GM12878 (cell line): Measurements from ENCODE around the gene MAB21L3. TPM values are rescaled to one million over a fixed set of nuclear protein-coding genes. Genes with fewer than 3 reads are reported as not detected.

ENCODE experiments used
- ATAC-seq: fragments of 200-7000 bp; cut with Tn5 transposase; 3 replicates; pipeline ENCODE4 v1.9.1; 2020; ENCODE audit warnings: mild to moderate bottlenecking, moderate library complexity
- BruUV-seq: library from RNA; stranded (reverse); fragments of 400-500 nt; replicated peaks from 2 replicates; lab custom pipeline; 2021; lab: Mats Ljungman, UMichigan
- CTCF ChIA-PET: fragments of 300-600 bp; sonication (Branson Sonifier 250); formaldehyde crosslinking; extraction: SDS; loops from one replicate; lab custom pipeline; 2021; ENCODE audit warnings: inconsistent platforms; lab: Yijun Ruan, JAX
- POLR2A ChIA-PET: fragments of 350-600 bp; formaldehyde crosslinking; extraction: SDS; loops from one replicate; lab custom pipeline; 2021; ENCODE audit warnings: inconsistent platforms; lab: Charles Lee
- RAD21 ChIA-PET: fragments of 300-600 bp; sonication (Branson Sonifier 250); formaldehyde crosslinking; loops from one replicate; lab custom pipeline; 2023; ENCODE audit warnings: antibody characterized with exemption; ENCODE audit not compliant: unreplicated experiment; lab: Charles Lee
- SMC1A ChIA-PET: fragments of 300-600 bp; sonication (Branson Sonifier 250); formaldehyde crosslinking; loops from one replicate; lab custom pipeline; 2023; ENCODE audit not compliant: unreplicated experiment, uncharacterized antibody; lab: Charles Lee
- DNase-seq: peaks from one replicate; pipeline ENCODE4 v3.0.0-alpha.2; 2011; ENCODE audit warnings: low read depth, low spot score
- FAIRE-seq: peaks from 3 replicates; lab custom pipeline; 2011; peaks lifted over from hg19 to GRCh38; lab: Jason Lieb, UNC
- H2AFZ ChIP-seq: 2 replicates; pipeline ENCODE4 v1.6.0; 2011; ENCODE audit warnings: low read depth, low read length, control low read depth; ENCODE audit not compliant: control insufficient read depth
- H3K27ac ChIP-seq: 2 replicates; pipeline ENCODE4 v1.5.1; 2011; ENCODE audit warnings: control low read depth; ENCODE audit not compliant: control insufficient read depth, insufficient read depth
- H3K27me3 ChIP-seq, 2 experiments: replicated peaks in 1 of 2; 2 replicates each; pipeline versions ENCODE4 v1.6.0 to v1.6.1; 2011; ENCODE audit warnings: low read length in 1 of 2; ENCODE audit not compliant: control insufficient read depth in 2 of 2, insufficient read depth in 2 of 2
- H3K36me3 ChIP-seq, 2 experiments: 2 replicates each; pipeline ENCODE4 v1.5.1; 2011; ENCODE audit warnings: low read length in 1 of 2; ENCODE audit not compliant: control insufficient read depth in 2 of 2, insufficient read depth in 2 of 2
- H3K4me1 ChIP-seq: 2 replicates; pipeline ENCODE4 v1.6.1; 2011; ENCODE audit warnings: mild to moderate bottlenecking, low read length, moderate library complexity, mixed read lengths; ENCODE audit not compliant: control insufficient read depth, insufficient read depth
- H3K4me2 ChIP-seq: 2 replicates; pipeline ENCODE4 v1.6.0; 2011; ENCODE audit warnings: control low read depth; ENCODE audit not compliant: control insufficient read depth, insufficient read depth
- H3K4me3 ChIP-seq: fragments of 200-600 bp; sonication (generic); 2 replicates; pipeline ENCODE4 v1.5.1; 2016
- H3K79me2 ChIP-seq: 2 replicates; pipeline ENCODE4 v1.6.0; 2011; ENCODE audit warnings: low read length; ENCODE audit not compliant: control insufficient read depth, insufficient read depth
- H3K9ac ChIP-seq: 2 replicates; pipeline ENCODE4 v1.8.0; 2011; ENCODE audit warnings: low read length, control low read depth, mixed read lengths; ENCODE audit not compliant: control insufficient read depth, insufficient read depth
- H3K9me3 ChIP-seq: replicated peaks from 3 replicates; pipeline ENCODE4 v1.5.1; 2011; ENCODE audit warnings: mild to moderate bottlenecking, low read length; ENCODE audit not compliant: control insufficient read depth, insufficient read depth
- H4K20me1 ChIP-seq: 2 replicates; pipeline ENCODE4 v1.6.0; 2011; ENCODE audit not compliant: control insufficient read depth, insufficient read depth
- CHD4 ChIP-seq: fragments of 200-600 bp; sonication (generic); IDR thresholded peaks from 2 replicates; pipeline ENCODE4 v1.6.1; 2016; ENCODE audit warnings: mild to moderate bottlenecking
- E4F1 ChIP-seq: fragments of 450-650 bp; IDR thresholded peaks from 2 replicates; pipeline ENCODE4 v1.6.1; 2018; ENCODE audit warnings: borderline replicate concordance, mild to moderate bottlenecking; ENCODE audit not compliant: partially characterized antibody
- HDGF ChIP-seq: fragments of 450-650 bp; IDR thresholded peaks from 2 replicates; pipeline ENCODE4 v1.6.1; 2016; ENCODE audit warnings: antibody characterized with exemption
- IRF4 ChIP-seq: IDR thresholded peaks from 2 replicates; pipeline ENCODE4 v1.6.1; 2011; ENCODE audit warnings: low read depth, low read length
- NBN ChIP-seq: fragments of 450-650 bp; IDR thresholded peaks from 2 replicates; pipeline ENCODE4 v1.6.1; 2016
- NFIC ChIP-seq: IDR thresholded peaks from 2 replicates; pipeline ENCODE4 v1.6.1; 2012; ENCODE audit warnings: low read depth, mild to moderate bottlenecking, inconsistent platforms, low read length, moderate library complexity
- RUNX3 ChIP-seq: IDR thresholded peaks from 2 replicates; pipeline ENCODE4 v1.6.1; 2012; ENCODE audit warnings: low read length, inconsistent platforms
- SKIL ChIP-seq: fragments of 450-650 bp; IDR thresholded peaks from 2 replicates; pipeline ENCODE4 v1.6.1; 2017; ENCODE audit warnings: mild to moderate bottlenecking, low read depth, inconsistent platforms; ENCODE audit not compliant: poor library complexity, severe bottlenecking
- TBL1XR1 ChIP-seq: IDR thresholded peaks from 2 replicates; pipeline ENCODE4 v1.6.1; 2012; ENCODE audit warnings: low read depth, low read length, improper control_type of control experiment
- TCF3 ChIP-seq: IDR thresholded peaks from 2 replicates; pipeline ENCODE4 v1.6.1; 2012; ENCODE audit warnings: low read depth, mild to moderate bottlenecking, low read length, borderline replicate concordance; ENCODE audit not compliant: insufficient read depth
- ZBED1 ChIP-seq: IDR thresholded peaks from 2 replicates; pipeline ENCODE4 v1.6.1; 2016; ENCODE audit warnings: borderline replicate concordance
- ZNF24 ChIP-seq: fragments of 450-650 bp; IDR thresholded peaks from 2 replicates; pipeline ENCODE4 v1.6.1; 2017; ENCODE audit warnings: antibody characterized with exemption, mild to moderate bottlenecking
- WGBS: methylation state at CpG from one replicate; pipeline ENCODE4 v1.1.6; 2016; ENCODE audit warnings: low lambda C conversion rate; ENCODE audit not compliant: insufficient replicate concordance, insufficient coverage; ENCODE audit errors: missing lambda C conversion rate; 5-methylcytosine and 5-hydroxymethylcytosine counted together
- in situ Hi-C: fragments of 300-500 bp; cut with MboI; formaldehyde crosslinking; loops from 9 replicates; pipeline ENCODE4 v1.14.3; 2018; ENCODE audit warnings: mixed read lengths
- intact Hi-C: fragments of 100-400 bp; cut with micrococcal nuclease; formaldehyde crosslinking; loops from one replicate; pipeline ENCODE4 v1.14.2; 2022; ENCODE audit not compliant: unreplicated experiment
- polyA plus RNA-seq, 11 experiments: library from polyadenylated mRNA; depleted of rRNA in 4 of 11; unstranded in 6 of 11; stranded (reverse) in 5 of 11; fragments of >200 nt; fragmentation: Nextera tagmentation in 4 of 11; fragmentation: Illumina TruSeq in 1 of 11; extraction: Ambion mirVana in 4 of 11; extraction: Trizol in 1 of 11; gene quantifications; 1 replicate in 1 of 11; 2 replicates in 10 of 11; pipeline versions ENCODE4 v1.2.1 to v1.2.3, GENCODE V29; 2011 to 2016; ENCODE audit warnings: inconsistent platforms in 2 of 11, missing spikeins in 2 of 11, low read depth in 1 of 11
- total RNA-seq, 4 experiments: library from RNA; depleted of rRNA in 3 of 4; stranded (reverse); fragments of >200 nt in 3 of 4; fragmentation: Illumina TruSeq in 1 of 4; extraction: Trizol in 1 of 4; gene quantifications; 2 replicates each; pipeline versions ENCODE4 v1.2.1 to v1.2.3, GENCODE V29; 2013 to 2021

MAB21L3 gene
- total and polyA plus RNA-seq, 10 of the 15 experiments (the other 5 are each of a cell fraction or from before 2014, with no cell fraction given), result 0.18 to 18.6 (median 1.3) TPM

- TF ChIP-seq TCF3 (no peak), TBL1XR1 (no peak), E4F1 (no peak)
Observed at GRCh38 chr1:116147972-116148371, 36.8 kb downstream of the MAB21L3 start (continued).

- Histone ChIP-seq H3K9me3 (peaks cover 2% of the 10 kb centered on the region; the same call in 2 of the 3 replicates), H3K4me2 (no peak overlapping the region), H3K79me2 (no peaks in the 10 kb centered on the region), H3K36me3 (no peaks in the 10 kb centered on the region), H3K4me1 (peaks cover 6% of the 10 kb centered on the region; the same call in 1 of the 2 replicates), H3K4me3 (no peak overlapping the region), H4K20me1 (no peaks in the 10 kb centered on the region), H3K27me3 (no peaks in the 10 kb centered on the region), H3K27ac (no peak overlapping the region), H2AFZ (no peak overlapping the region), H3K9ac (no peak overlapping the region)
- BruUV-seq, result no TSS peak
- in situ Hi-C loops (no loop called here), intact Hi-C loops (no loop called here)
- no peak for DNase-seq
- ChIA-PET RAD21 (interaction anchor here (0.9 to 4.4 kb wide), 3 partner anchors 10 to 350 kb away, joined by 3 to 31 read pairs (median 16); no protein-coding TSS in a partner anchor), SMC1A (interaction anchor here (1.2 to 8.5 kb wide), 4 partner anchors 10 to 351 kb away, joined by 3 to 74 read pairs (median 11); no protein-coding TSS in a partner anchor), CTCF (interaction anchor here (0.9 to 5.1 kb wide), 8 partner anchors 10 to 530 kb away, joined by 3 to 78 read pairs (median 12); no protein-coding TSS in a partner anchor), POLR2A (no interaction called here)
- ATAC-seq, result no peak
- no peak for FAIRE-seq
- 0% methylated on average over 3 of the region's 3 CpGs for WGBS
- TF ChIP-seq NFIC, result no peak
- TF ChIP-seq ZBED1, result no peak
- no peak for TF ChIP-seq TCF3
- TF ChIP-seq CHD4, result no peak
- TF ChIP-seq ZNF24, result no peak
- no peak for TF ChIP-seq NBN
- TF ChIP-seq RUNX3, result no peak
- no peak for TF ChIP-seq IRF4
- no peak for TF ChIP-seq HDGF
- TF ChIP-seq SKIL, result no peak
Observed at GRCh38 chr1:116148967-116149366, 37.8 kb downstream of the MAB21L3 start.
